CD14-positive monocyte (primary cell): ENCODE results near the gene CKS1B. TPM values are rescaled to one million over a fixed set of nuclear protein-coding genes. Genes with fewer than 3 reads are reported as not detected.

Source experiments
- DNase-seq, 3 donors: peaks; one replicate each; pipeline ENCODE4 v3.0.0-alpha.2; 2011 to 2022
- H2AFZ ChIP-seq: 2 replicates; pipeline ENCODE4 v1.6.0; 2012; ENCODE audit warnings: mild to moderate bottlenecking, low read depth, low read length, inconsistent platforms; ENCODE audit not compliant: insufficient read depth, poor library complexity, severe bottlenecking
- H3K27ac ChIP-seq, 2 donors: 1 replicate in 1 of 2; 2 replicates in 1 of 2; pipeline ENCODE4 v1.5.1; 2012 to 2013; ENCODE audit warnings: low read length in 2 of 2, control low read depth in 1 of 2, inconsistent platforms in 1 of 2, low read depth in 1 of 2, mild to moderate bottlenecking in 1 of 2
- H3K27me3 ChIP-seq, 2 donors: one replicate each; pipeline versions ENCODE4 v1.6.0 to v1.6.1; 2011 to 2013; ENCODE audit warnings: low read length in 2 of 2; ENCODE audit not compliant: control insufficient read depth in 2 of 2, insufficient read depth in 2 of 2
- H3K36me3 ChIP-seq, 2 donors: replicated peaks in 1 of 2; 1 replicate in 1 of 2; 2 replicates in 1 of 2; pipeline versions ENCODE4 v1.5.1 to v1.6.1; 2012 to 2013; ENCODE audit warnings: low read length in 2 of 2, control low read depth in 1 of 2, inconsistent platforms in 1 of 2, mild to moderate bottlenecking in 1 of 2; ENCODE audit not compliant: insufficient read depth in 2 of 2, control insufficient read depth in 1 of 2
- H3K4me1 ChIP-seq, 2 donors: 1 replicate in 1 of 2; 2 replicates in 1 of 2; pipeline versions ENCODE4 v1.5.1 to v1.6.1; 2012 to 2013; ENCODE audit warnings: low read length in 2 of 2, control low read depth in 1 of 2, inconsistent platforms in 1 of 2, mild to moderate bottlenecking in 1 of 2, moderate library complexity in 1 of 2; ENCODE audit not compliant: insufficient read depth in 2 of 2, control insufficient read depth in 1 of 2
- H3K4me2 ChIP-seq: replicated peaks from 2 replicates; pipeline ENCODE3; 2012; ENCODE audit warnings: low read length, moderate library complexity, mild to moderate bottlenecking; ENCODE audit not compliant: poor library complexity, severe bottlenecking; ENCODE audit errors: extremely low read depth
- H3K4me3 ChIP-seq, 3 experiments: fragments of 200-600 bp in 1 of 3; sonication (generic) in 1 of 3; replicated peaks in 1 of 3; 1 replicate in 2 of 3; 2 replicates in 1 of 3; pipeline ENCODE4 v1.5.1; 2011 to 2013; ENCODE audit warnings: low read length in 3 of 3, mild to moderate bottlenecking in 3 of 3, control low read depth in 2 of 3, low read depth in 2 of 3, inconsistent platforms in 1 of 3, moderate library complexity in 1 of 3
- H3K79me2 ChIP-seq: 2 replicates; pipeline ENCODE4 v1.6.0; 2012; ENCODE audit warnings: mild to moderate bottlenecking, control low read depth, inconsistent platforms, low read length, moderate library complexity; ENCODE audit not compliant: insufficient read depth
- H3K9ac ChIP-seq: 2 replicates; pipeline ENCODE4 v1.6.0; 2017; ENCODE audit warnings: low read length, mild to moderate bottlenecking; ENCODE audit not compliant: insufficient read depth, poor library complexity, severe bottlenecking
- H3K9me3 ChIP-seq, 2 donors: replicated peaks in 1 of 2; 1 replicate in 1 of 2; 2 replicates in 1 of 2; pipeline versions ENCODE4 v1.5.1 to v1.6.1; 2012 to 2013; ENCODE audit warnings: low read length in 2 of 2, control low read depth in 1 of 2; ENCODE audit not compliant: control insufficient read depth in 1 of 2, insufficient read depth in 1 of 2
- H4K20me1 ChIP-seq: 2 replicates; pipeline ENCODE4 v1.6.0; 2012; ENCODE audit warnings: mild to moderate bottlenecking, low read length, control low read depth, moderate library complexity; ENCODE audit not compliant: insufficient read depth
- H3K27ac Mint-ChIP-seq, 7 donors: one replicate each; pipeline ENCODE4 v1.8.0; 2020; ENCODE audit warnings: mild to moderate bottlenecking in 7 of 7, mixed read lengths in 7 of 7, moderate library complexity in 6 of 7, inconsistent platforms in 2 of 7
- H3K27me3 Mint-ChIP-seq, 3 donors: one replicate each; pipeline ENCODE4 v1.8.0; 2021 to 2022; ENCODE audit warnings: low read depth in 3 of 3, mild to moderate bottlenecking in 3 of 3, mixed read lengths in 3 of 3, moderate library complexity in 3 of 3, inconsistent platforms in 1 of 3
- H3K36me3 Mint-ChIP-seq, 2 donors: one replicate each; pipeline ENCODE4 v1.8.0; 2020; ENCODE audit warnings: mixed read lengths in 2 of 2, inconsistent platforms in 1 of 2, mild to moderate bottlenecking in 1 of 2
- H3K4me1 Mint-ChIP-seq: one replicate; pipeline ENCODE4 v1.8.0; 2020; ENCODE audit warnings: mild to moderate bottlenecking, mixed read lengths
- H3K4me3 Mint-ChIP-seq, 2 donors: one replicate each; pipeline ENCODE4 v1.8.0; 2020; ENCODE audit warnings: mild to moderate bottlenecking in 2 of 2, mixed read lengths in 2 of 2, moderate library complexity in 1 of 2
- H3K9me3 Mint-ChIP-seq, 7 donors: one replicate each; pipeline ENCODE4 v1.8.0; 2020 to 2022; ENCODE audit warnings: mixed read lengths in 7 of 7, mild to moderate bottlenecking in 6 of 7, moderate library complexity in 6 of 7, inconsistent platforms in 2 of 7
- WGBS: methylation state at CpG from one replicate; pipeline ENCODE4 v1.1.5; 2013; ENCODE audit warnings: missing lambda C conversion rate; ENCODE audit not compliant: insufficient coverage; 5-methylcytosine and 5-hydroxymethylcytosine counted together
- intact Hi-C, 2 donors: fragments of 100-400 bp; cut with micrococcal nuclease; formaldehyde crosslinking; loops; one replicate each; pipeline versions ENCODE4 v1.15.0 to v1.15.1; 2023
- polyA plus RNA-seq, 3 donors: library from polyadenylated mRNA; depleted of rRNA in 1 of 3; unstranded in 2 of 3; stranded (reverse) in 1 of 3; fragments of 300-500 nt in 2 of 3; fragments of >200 nt in 1 of 3; fragmentation: Illumina TruSeq in 2 of 3; gene quantifications; 1 replicate in 2 of 3; 2 replicates in 1 of 3; pipeline ENCODE4 v1.2.3, GENCODE V29; 2012 to 2021
- TF ChIP-seq, protein P1 (sequence below): fragments of 200-600 bp; IDR thresholded peaks from one replicate; pipeline ENCODE4 v1.8.0; 2022; ENCODE audit warnings: antibody characterized with exemption, mild to moderate bottlenecking

Gene CKS1B
- polyA plus RNA-seq, 3 donors: 9.4 to 22.6 (median 18.0) TPM

DNA sequence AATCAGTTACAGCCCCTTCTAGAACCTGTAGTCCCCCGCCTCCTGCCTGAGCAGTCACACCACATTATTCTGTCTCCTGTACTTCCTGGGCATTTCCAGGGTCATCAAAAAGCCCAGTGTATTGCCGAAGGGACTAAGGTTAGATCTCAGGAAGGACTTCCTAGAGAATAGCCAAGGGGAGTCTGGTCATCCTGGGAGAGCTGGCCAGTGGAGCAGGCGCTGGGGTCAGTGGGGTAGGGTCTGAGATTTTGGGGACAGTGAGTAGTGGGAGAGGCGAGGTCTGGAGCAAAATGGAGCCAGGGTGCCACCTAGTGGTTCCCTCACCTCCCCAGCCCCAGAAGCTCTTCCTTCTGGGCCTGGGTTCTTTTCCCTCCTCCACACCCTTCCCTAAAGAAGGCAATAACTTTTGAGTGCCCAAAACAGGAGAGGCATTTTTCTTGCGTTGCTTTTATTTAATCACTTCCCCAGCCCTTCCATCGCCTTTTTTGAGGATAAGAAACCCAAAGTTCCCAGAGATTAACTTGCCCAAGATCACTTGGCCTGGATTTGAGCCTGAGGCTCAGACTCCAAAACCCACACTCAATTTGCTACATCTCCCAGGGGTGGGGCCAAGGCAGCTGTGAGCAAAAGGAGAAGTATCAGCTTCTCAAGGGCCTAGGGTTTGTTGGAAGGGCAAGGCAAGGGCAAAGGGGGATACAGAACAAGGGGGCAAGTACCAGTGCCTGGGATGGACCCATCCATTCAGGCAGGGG lies 30.7 kb upstream of the CKS1B start:
- H3K4me1 Mint-ChIP-seq: peaks cover 56% of the 10 kb centered on the region
- H3K9me3 Mint-ChIP-seq: no peaks in the 10 kb centered on the region
- peaks cover 30 to 41% of the 10 kb centered on the region in 2 donors for H3K36me3 Mint-ChIP-seq
- Histone ChIP-seq H3K79me2 (no peaks in the 10 kb centered on the region), H3K4me1 (peaks cover 40 to 50% of the 10 kb centered on the region in 2 donors), H3K27me3 (no peaks in the 10 kb centered on the region), H3K4me2 (peak overlapping the region; percentile 48), H3K9me3 (no peaks in the 10 kb centered on the region), H2AFZ (peak overlapping the region; percentile 31), H3K9ac (peak overlapping the region; percentile 12), H3K36me3 (peaks cover 31 to 43% of the 10 kb centered on the region in 2 donors), H3K4me3 (peak overlapping the region in 1 of 3 experiments; percentile 18), H3K27ac (peak overlapping the region; percentile 47 to 82), H4K20me1 (no peaks in the 10 kb centered on the region)
- H3K27ac Mint-ChIP-seq: peak overlapping the region; percentile 64 to 87 (median 81)
- H3K4me3 Mint-ChIP-seq: peak overlapping the region; percentile 12 to 16
- intact Hi-C loops: no loop called here
- peaks cover 0 to 3% (median 0%) of the 10 kb centered on the region in 3 donors for H3K27me3 Mint-ChIP-seq
- DNase-seq: peak; percentile 27 to 55 (median 55)
- WGBS: 15% methylated on average over 4 of the region's 6 CpGs
- TF ChIP-seq, protein P1, sequence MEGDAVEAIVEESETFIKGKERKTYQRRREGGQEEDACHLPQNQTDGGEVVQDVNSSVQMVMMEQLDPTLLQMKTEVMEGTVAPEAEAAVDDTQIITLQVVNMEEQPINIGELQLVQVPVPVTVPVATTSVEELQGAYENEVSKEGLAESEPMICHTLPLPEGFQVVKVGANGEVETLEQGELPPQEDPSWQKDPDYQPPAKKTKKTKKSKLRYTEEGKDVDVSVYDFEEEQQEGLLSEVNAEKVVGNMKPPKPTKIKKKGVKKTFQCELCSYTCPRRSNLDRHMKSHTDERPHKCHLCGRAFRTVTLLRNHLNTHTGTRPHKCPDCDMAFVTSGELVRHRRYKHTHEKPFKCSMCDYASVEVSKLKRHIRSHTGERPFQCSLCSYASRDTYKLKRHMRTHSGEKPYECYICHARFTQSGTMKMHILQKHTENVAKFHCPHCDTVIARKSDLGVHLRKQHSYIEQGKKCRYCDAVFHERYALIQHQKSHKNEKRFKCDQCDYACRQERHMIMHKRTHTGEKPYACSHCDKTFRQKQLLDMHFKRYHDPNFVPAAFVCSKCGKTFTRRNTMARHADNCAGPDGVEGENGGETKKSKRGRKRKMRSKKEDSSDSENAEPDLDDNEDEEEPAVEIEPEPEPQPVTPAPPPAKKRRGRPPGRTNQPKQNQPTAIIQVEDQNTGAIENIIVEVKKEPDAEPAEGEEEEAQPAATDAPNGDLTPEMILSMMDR: peak; percentile 86

GRCh38 chr1:154944401-154945159 lies 29.9 kb upstream of the CKS1B start:
- no peaks in the 10 kb centered on the region for H3K27me3 ChIP-seq
- Mint-ChIP-seq H3K4me3 (no peak overlapping the region), H3K36me3 (peaks cover 33 to 47% of the 10 kb centered on the region in 2 donors), H3K27ac (peak overlapping the region; percentile 64 to 87 (median 80)), H3K27me3 (peaks cover 0 to 2% (median 0%) of the 10 kb centered on the region in 3 donors), H3K9me3 (no peaks in the 10 kb centered on the region), H3K4me1 (peaks cover 51% of the 10 kb centered on the region)
- H2AFZ ChIP-seq: no peak overlapping the region
- peaks cover 40 to 48% of the 10 kb centered on the region in 2 donors for H3K4me1 ChIP-seq
- H3K27ac ChIP-seq: peak overlapping the region; percentile 47 to 82
- 29% methylated on average over 5 of the region's 9 CpGs for WGBS
- intact Hi-C loops: no loop called here
- H3K36me3 ChIP-seq: peaks cover 31 to 47% of the 10 kb centered on the region in 2 donors
- no peak for DNase-seq
- H3K9ac ChIP-seq: peak overlapping the region; percentile 12
- H3K79me2 ChIP-seq: no peaks in the 10 kb centered on the region
- H3K4me2 ChIP-seq: peak overlapping the region; percentile 48
- H4K20me1 ChIP-seq: no peaks in the 10 kb centered on the region
- H3K4me3 ChIP-seq: peak overlapping the region in 1 of 3 experiments; percentile 18
- TF ChIP-seq, protein P1: no peak
- H3K9me3 ChIP-seq: no peaks in the 10 kb centered on the region
